HEK293 (cell line): ENCODE data around the gene TEX52.

Experiments
- CTCF ChIA-PET: fragments of 350-600 bp; formaldehyde crosslinking; extraction: SDS; loops from one replicate; lab custom pipeline; 2021; ENCODE audit warnings: antibody characterized with exemption; lab: Yijun Ruan, JAX
- POLR2A ChIA-PET: fragments of 300-600 bp; formaldehyde crosslinking; extraction: SDS; loops from one replicate; lab custom pipeline; 2020; ENCODE audit warnings: antibody characterized with exemption, inconsistent platforms; lab: Yijun Ruan, JAX
- H3K27ac ChIP-seq: fragments of 200-500 bp; sonication (Bioruptor generic); 2 replicates; pipeline ENCODE4 v1.5.1; 2014; ENCODE audit warnings: low read depth, low read length, control low read depth, inconsistent platforms; ENCODE audit errors: extremely low read depth
- H3K36me3 ChIP-seq, 2 experiments: fragments of 200-500 bp in 1 of 2; sonication (Bioruptor generic) in 1 of 2; 1 replicate in 1 of 2; 2 replicates in 1 of 2; pipeline ENCODE4 v1.5.1; 2014 to 2017; ENCODE audit warnings: inconsistent platforms in 2 of 2, low read length in 2 of 2; ENCODE audit not compliant: control insufficient read depth in 2 of 2, insufficient read depth in 1 of 2
- H3K4me1 ChIP-seq: fragments of 200-500 bp; sonication (Bioruptor generic); 2 replicates; pipeline ENCODE4 v1.5.1; 2014; ENCODE audit warnings: mild to moderate bottlenecking, low read length, inconsistent platforms; ENCODE audit not compliant: control insufficient read depth, insufficient read depth
- H3K4me3 ChIP-seq: 2 replicates; pipeline ENCODE4 v1.5.1; 2011; ENCODE audit warnings: low read depth, mild to moderate bottlenecking, control low read depth, low read length, moderate library complexity
- H3K9me3 ChIP-seq: fragments of 200-500 bp; sonication (Bioruptor generic); 2 replicates; pipeline ENCODE4 v1.5.1; 2014; ENCODE audit warnings: low read depth, low read length, inconsistent platforms; ENCODE audit not compliant: control insufficient read depth, insufficient read depth
- INSM2 ChIP-seq: fragments of 450-650 bp; formaldehyde crosslinking; IDR thresholded peaks from 2 replicates; pipeline ENCODE4 v1.5.1; 2016; ENCODE audit warnings: missing biosample characterization, missing genetic modification characterization
- KLF1 ChIP-seq: fragments of 450-650 bp; formaldehyde crosslinking; IDR thresholded peaks from 2 replicates; pipeline ENCODE4 v1.5.1; 2016; ENCODE audit warnings: missing biosample characterization, missing genetic modification characterization
- KLF10 ChIP-seq: fragments of 450-650 bp; IDR thresholded peaks from 2 replicates; pipeline ENCODE4 v1.5.1; 2018; ENCODE audit warnings: missing biosample characterization, mild to moderate bottlenecking, missing genetic modification characterization
- PRDM1 ChIP-seq: fragments of 450-650 bp; formaldehyde crosslinking; IDR thresholded peaks from 2 replicates; pipeline ENCODE4; 2016; ENCODE audit warnings: missing biosample characterization, missing genetic modification characterization
- PRDM4 ChIP-seq: fragments of 450-650 bp; formaldehyde crosslinking; IDR thresholded peaks from 2 replicates; pipeline ENCODE4 v1.5.1; 2017; ENCODE audit warnings: missing biosample characterization, missing genetic modification characterization
- SP2 ChIP-seq: fragments of 450-650 bp; formaldehyde crosslinking; IDR thresholded peaks from 2 replicates; pipeline ENCODE4 v1.5.1; 2016; ENCODE audit warnings: missing biosample characterization, missing genetic modification characterization
- WT1 ChIP-seq: fragments of 450-650 bp; formaldehyde crosslinking; IDR thresholded peaks from 2 replicates; pipeline ENCODE4 v1.5.1; 2016; ENCODE audit warnings: missing biosample characterization, missing genetic modification characterization
- YY1 ChIP-seq: fragments of 450-650 bp; formaldehyde crosslinking; IDR thresholded peaks from 2 replicates; pipeline ENCODE4 v1.5.1; 2018; ENCODE audit warnings: missing biosample characterization, missing genetic modification characterization
- YY2 ChIP-seq: fragments of 450-650 bp; formaldehyde crosslinking; IDR thresholded peaks from 2 replicates; pipeline ENCODE4 v1.5.1; 2016; ENCODE audit warnings: missing biosample characterization, missing genetic modification characterization
- ZBTB1 ChIP-seq: fragments of 450-650 bp; formaldehyde crosslinking; IDR thresholded peaks from 2 replicates; pipeline ENCODE4 v1.5.1; 2016; ENCODE audit warnings: missing biosample characterization, missing genetic modification characterization
- ZBTB17 ChIP-seq: fragments of 450-650 bp; formaldehyde crosslinking; IDR thresholded peaks from 2 replicates; pipeline ENCODE4 v1.5.1; 2016; ENCODE audit warnings: missing biosample characterization, missing genetic modification characterization
- ZBTB7A ChIP-seq: fragments of 450-650 bp; formaldehyde crosslinking; IDR thresholded peaks from 2 replicates; pipeline ENCODE4 v1.5.1; 2016; ENCODE audit warnings: low read depth, missing biosample characterization, missing genetic modification characterization
- ZBTB8A ChIP-seq: fragments of 450-650 bp; formaldehyde crosslinking; IDR thresholded peaks from 2 replicates; pipeline ENCODE4 v1.5.1; 2016; ENCODE audit warnings: missing biosample characterization, missing genetic modification characterization
- ZFHX2 ChIP-seq: fragments of 450-650 bp; formaldehyde crosslinking; conservative IDR thresholded peaks from 2 replicates; pipeline ENCODE4 v1.5.1; 2016; ENCODE audit warnings: missing biosample characterization, missing genetic modification characterization
- ZNF140 ChIP-seq: fragments of 450-650 bp; formaldehyde crosslinking; IDR thresholded peaks from 2 replicates; pipeline ENCODE4 v1.5.1; 2016; ENCODE audit warnings: missing biosample characterization, missing genetic modification characterization
- ZNF157 ChIP-seq: fragments of 450-650 bp; formaldehyde crosslinking; IDR thresholded peaks from 2 replicates; pipeline ENCODE4 v1.5.1; 2016; ENCODE audit warnings: missing biosample characterization, missing genetic modification characterization
- ZNF175 ChIP-seq: fragments of 450-650 bp; formaldehyde crosslinking; IDR thresholded peaks from 2 replicates; pipeline ENCODE4 v1.5.1; 2016; ENCODE audit warnings: missing biosample characterization, missing genetic modification characterization
- ZNF292 ChIP-seq: fragments of 450-650 bp; formaldehyde crosslinking; IDR thresholded peaks from 2 replicates; pipeline ENCODE4 v1.5.1; 2016; ENCODE audit warnings: low read depth, missing biosample characterization, missing genetic modification characterization, borderline replicate concordance
- ZNF311 ChIP-seq: fragments of 450-650 bp; formaldehyde crosslinking; IDR thresholded peaks from 2 replicates; pipeline ENCODE4 v1.5.1; 2017; ENCODE audit warnings: missing biosample characterization, missing genetic modification characterization, borderline replicate concordance
- ZNF354C ChIP-seq: fragments of 450-650 bp; formaldehyde crosslinking; IDR thresholded peaks from 2 replicates; pipeline ENCODE4 v1.5.1; 2016; ENCODE audit warnings: missing biosample characterization, missing genetic modification characterization, low read depth, borderline replicate concordance
- ZNF426 ChIP-seq: fragments of 450-650 bp; formaldehyde crosslinking; IDR thresholded peaks from 2 replicates; pipeline ENCODE4 v1.5.1; 2017; ENCODE audit warnings: missing biosample characterization, missing genetic modification characterization, mild to moderate bottlenecking, inconsistent platforms, moderate library complexity
- ZNF488 ChIP-seq: fragments of 450-650 bp; formaldehyde crosslinking; IDR thresholded peaks from 2 replicates; pipeline ENCODE4 v1.5.1; 2016; ENCODE audit warnings: missing biosample characterization, missing genetic modification characterization
- ZNF501 ChIP-seq: fragments of 450-650 bp; formaldehyde crosslinking; IDR thresholded peaks from 2 replicates; pipeline ENCODE4 v1.5.1; 2016; ENCODE audit warnings: missing biosample characterization, missing genetic modification characterization
- ZNF521 ChIP-seq: fragments of 450-650 bp; formaldehyde crosslinking; IDR thresholded peaks from 2 replicates; pipeline ENCODE4 v1.5.1; 2017; ENCODE audit warnings: missing biosample characterization, mild to moderate bottlenecking, missing genetic modification characterization
- ZNF561 ChIP-seq: fragments of 450-650 bp; IDR thresholded peaks from 2 replicates; pipeline ENCODE4 v1.5.1; 2018; ENCODE audit warnings: missing biosample characterization, missing genetic modification characterization, borderline replicate concordance
- ZNF585B ChIP-seq: fragments of 450-650 bp; formaldehyde crosslinking; IDR thresholded peaks from 2 replicates; pipeline ENCODE4 v1.5.1; 2016; ENCODE audit warnings: missing biosample characterization, missing genetic modification characterization
- ZNF610 ChIP-seq: fragments of 450-650 bp; formaldehyde crosslinking; IDR thresholded peaks from 2 replicates; pipeline ENCODE4 v1.5.1; 2016; ENCODE audit warnings: missing biosample characterization, missing genetic modification characterization, borderline replicate concordance
- ZNF701 ChIP-seq: fragments of 450-650 bp; formaldehyde crosslinking; IDR thresholded peaks from 2 replicates; pipeline ENCODE4 v1.5.1; 2016; ENCODE audit warnings: missing biosample characterization, missing genetic modification characterization
- ZNF792 ChIP-seq: fragments of 450-650 bp; formaldehyde crosslinking; IDR thresholded peaks from 2 replicates; pipeline ENCODE4 v1.5.1; 2016; ENCODE audit warnings: missing biosample characterization, missing genetic modification characterization
- ZNF830 ChIP-seq: fragments of 450-650 bp; IDR thresholded peaks from 2 replicates; pipeline ENCODE4 v1.5.0; 2018; ENCODE audit warnings: missing biosample characterization, missing genetic modification characterization, low read depth, mild to moderate bottlenecking, moderate library complexity
- ZNF843 ChIP-seq: fragments of 450-650 bp; formaldehyde crosslinking; IDR thresholded peaks from 2 replicates; pipeline ENCODE4 v1.5.1; 2016; ENCODE audit warnings: missing biosample characterization, missing genetic modification characterization

TEX52 gene

GRCh38 chr12:2891240-2892053, 34.6 kb upstream of the TEX52 start (continued):
- no peak for TF ChIP-seq ZNF488 (tag by site-specific recombination)
- no peak for TF ChIP-seq ZNF140 (tag by site-specific recombination)
- TF ChIP-seq YY2 (tag by site-specific recombination), result no peak
- TF ChIP-seq SP2 (tag by site-specific recombination), result no peak
- TF ChIP-seq ZBTB1, result no peak
- TF ChIP-seq ZNF521 (tag by site-specific recombination), result no peak
- TF ChIP-seq KLF10 (tag by site-specific recombination), result 0 out of 2 replicates have a peak, but pooled peaks have one; percentile 38
- 0 out of 2 replicates have a peak, but pooled peaks have one; percentile 57 for TF ChIP-seq PRDM1
- 0 out of 2 replicates have a peak, but pooled peaks have one; percentile 17 for TF ChIP-seq ZNF792

GRCh38 chr12:2890388-2891239, 33.8 kb upstream of the TEX52 start, which contains the start of gene TULP3:
TSS of gene TULP3 (plus strand) at chr12:2890891. CDS start at chr12:2890948, 57 bp downstream.
- POLR2A ChIA-PET, result interaction anchor here (0.6 to 1.8 kb wide), 15 partner anchors 10 to 1383 kb away, joined by 3 to 27 read pairs (median 4); partner anchors contain the start of genes CCND2, FOXM1 and RHNO1
- H3K4me3 ChIP-seq, result peak within 1 kb of the TSS; percentile 93
- no peaks in the 10 kb centered on the region for H3K9me3 ChIP-seq
- H3K36me3 ChIP-seq, result peaks cover 12 to 36% of the 10 kb centered on the region in 2 experiments
- peak within 1 kb of the TSS; percentile 75 for H3K27ac ChIP-seq
- CTCF ChIA-PET, result interaction anchor here (0.5 to 1.6 kb wide), 5 partner anchors 11 to 312 kb away, joined by 3 to 5 read pairs (median 4); no protein-coding TSS in a partner anchor
- peaks cover 5% of the 10 kb centered on the region for H3K4me1 ChIP-seq
- TF ChIP-seq ZNF501 (tag by site-specific recombination), result peak; percentile 60
- no peak; the same call in 1 of the 2 replicates for TF ChIP-seq ZNF843 (tag by site-specific recombination)
- 0 out of 2 replicates have a peak, but pooled peaks have one; percentile 11 for TF ChIP-seq ZBTB8A (tag by site-specific recombination)
- peak; percentile 82; the same call in 1 of the 2 replicates for TF ChIP-seq ZBTB7A (tag by site-specific recombination)
- 0 out of 2 replicates have a peak, but pooled peaks have one; percentile 59 for TF ChIP-seq ZBTB17 (tag by site-specific recombination)
- TF ChIP-seq INSM2 (tag by site-specific recombination), result peak; percentile 57
- peak; percentile 44 for TF ChIP-seq YY1 (tag by site-specific recombination)
- no peak for TF ChIP-seq ZNF157 (tag by site-specific recombination)
- TF ChIP-seq ZFHX2 (tag by site-specific recombination), result peak; percentile 32; the same call in 1 of the 2 replicates
- peak; percentile 33; the same call in 1 of the 2 replicates for TF ChIP-seq PRDM4 (tag by site-specific recombination)
- no peak for TF ChIP-seq ZNF354C (tag by site-specific recombination)
- TF ChIP-seq ZNF610 (tag by site-specific recombination), result peak; percentile 14; the same call in 1 of the 2 replicates
- TF ChIP-seq ZNF311 (tag by site-specific recombination), result no peak
- no peak for TF ChIP-seq ZNF830 (tag by site-specific recombination)
- no peak for TF ChIP-seq ZNF585B
- peak; percentile 40; the same call in 1 of the 2 replicates for TF ChIP-seq WT1
- TF ChIP-seq ZNF175 (tag by site-specific recombination), result no peak
- TF ChIP-seq KLF1 (tag by site-specific recombination), result peak; percentile 47; the same call in 1 of the 2 replicates
- TF ChIP-seq ZNF292 (tag by site-specific recombination), result no peak
- peak; percentile 33; the same call in 1 of the 2 replicates for TF ChIP-seq ZNF561 (tag by site-specific recombination)
- TF ChIP-seq ZNF426 (tag by site-specific recombination), result no peak
- no peak for TF ChIP-seq ZNF701 (tag by site-specific recombination)
